OCI-LY3 (cell line): ENCODE results near the gene KRT36.

Experiments
- H2AFZ ChIP-seq: fragments of 200-600, 300-600 bp; shearing (Covaris generic); 2 replicates; pipeline ENCODE4 v1.6.0; 2014; ENCODE audit warnings: antibody characterized with exemption, low read depth, low read length
- H3K27ac ChIP-seq: fragments of 200-600, 300-600 bp; sonication (generic); 2 replicates; pipeline ENCODE4 v1.5.1; 2014; ENCODE audit warnings: mild to moderate bottlenecking, low read length, moderate library complexity, mixed read lengths
- H3K27me3 ChIP-seq: fragments of 200-600, 300-600 bp; sonication (generic); 2 replicates; pipeline ENCODE4 v1.6.1; 2014; ENCODE audit warnings: low read depth, low read length, mixed read lengths
- H3K36me3 ChIP-seq: fragments of 200-600, 300-600 bp; sonication (generic); replicated peaks from 2 replicates; pipeline ENCODE3; 2014; ENCODE audit warnings: low read depth, low read length, mixed read lengths
- H3K4me1 ChIP-seq: fragments of 300-600, 200-600 bp; sonication (generic); 2 replicates; pipeline ENCODE4 v1.6.1; 2014; ENCODE audit warnings: low read length, mixed read lengths
- H3K4me2 ChIP-seq: fragments of 200-600, 300-600 bp; sonication (generic); 2 replicates; pipeline ENCODE4 v1.6.1; 2014; ENCODE audit warnings: low read length, mixed read lengths
- H3K4me3 ChIP-seq: fragments of 300-600, 200-600 bp; sonication (generic); 2 replicates; pipeline ENCODE4 v1.5.1; 2014; ENCODE audit warnings: antibody characterized with exemption, mild to moderate bottlenecking, low read length, moderate library complexity
- H3K79me2 ChIP-seq: fragments of 300-600, 200-600 bp; shearing (Covaris generic); 2 replicates; pipeline ENCODE4 v1.6.1; 2014; ENCODE audit warnings: mild to moderate bottlenecking, low read length, mixed read lengths
- H3K9ac ChIP-seq: fragments of 300-600, 200-600 bp; shearing (Covaris generic); 2 replicates; pipeline ENCODE4 v1.6.0; 2014; ENCODE audit warnings: mild to moderate bottlenecking, low read length, moderate library complexity
- H3K9me3 ChIP-seq: fragments of 200-600, 300-600 bp; shearing (Covaris generic); 2 replicates; pipeline ENCODE4 v1.6.1; 2014; ENCODE audit warnings: low read length, mixed read lengths; ENCODE audit not compliant: insufficient read depth
- H4K20me1 ChIP-seq: fragments of 200-600, 300-600 bp; sonication (generic); 2 replicates; pipeline ENCODE4 v1.6.1; 2016; ENCODE audit warnings: low read length, mixed read lengths; ENCODE audit not compliant: insufficient read depth
- EZH2phosphoT487 ChIP-seq: fragments of 200-600 bp; shearing (Covaris generic); IDR thresholded peaks from 2 replicates; pipeline ENCODE4 v1.6.1; 2018; ENCODE audit warnings: antibody characterized with exemption, mixed run types, low read depth
- TF ChIP-seq, protein P1 (sequence below): fragments of 200-600, 300-600 bp; sonication (generic); IDR thresholded peaks from 2 replicates; pipeline ENCODE4 v1.5.1; 2014; ENCODE audit warnings: antibody characterized with exemption, low read length, low read depth

KRT36 gene

DNA sequence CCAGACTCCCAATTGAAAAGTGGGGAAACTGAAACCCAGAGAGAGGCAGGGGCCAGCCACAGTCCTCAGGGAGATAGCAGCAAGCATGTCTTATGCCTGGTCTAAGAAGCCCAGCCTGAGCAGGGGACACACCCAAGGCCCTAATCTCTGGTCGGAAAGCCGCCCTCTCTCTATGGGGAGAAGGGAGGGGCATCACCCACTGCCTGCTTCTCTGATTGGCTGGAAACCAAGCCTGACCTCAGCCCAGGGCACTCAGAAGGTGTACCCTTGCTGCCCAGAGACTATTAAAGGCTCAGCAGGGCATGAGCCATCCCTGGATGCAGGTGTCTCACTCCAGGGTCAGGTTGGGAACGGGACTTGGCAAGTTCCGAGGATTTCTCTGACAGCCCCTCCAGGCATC is 21.4 kb upstream of the KRT36 start:
- H3K4me3 ChIP-seq, result no peak overlapping the region
- no peaks in the 10 kb centered on the region for H3K79me2 ChIP-seq
- H3K27ac ChIP-seq, result no peak overlapping the region
- H3K4me2 ChIP-seq, result no peak overlapping the region
- H3K27me3 ChIP-seq, result peaks cover 9% of the 10 kb centered on the region; the same call in 1 of the 2 replicates
- H3K36me3 ChIP-seq, result no peaks in the 10 kb centered on the region
- H3K9ac ChIP-seq, result no peak overlapping the region
- TF ChIP-seq, protein P1, sequence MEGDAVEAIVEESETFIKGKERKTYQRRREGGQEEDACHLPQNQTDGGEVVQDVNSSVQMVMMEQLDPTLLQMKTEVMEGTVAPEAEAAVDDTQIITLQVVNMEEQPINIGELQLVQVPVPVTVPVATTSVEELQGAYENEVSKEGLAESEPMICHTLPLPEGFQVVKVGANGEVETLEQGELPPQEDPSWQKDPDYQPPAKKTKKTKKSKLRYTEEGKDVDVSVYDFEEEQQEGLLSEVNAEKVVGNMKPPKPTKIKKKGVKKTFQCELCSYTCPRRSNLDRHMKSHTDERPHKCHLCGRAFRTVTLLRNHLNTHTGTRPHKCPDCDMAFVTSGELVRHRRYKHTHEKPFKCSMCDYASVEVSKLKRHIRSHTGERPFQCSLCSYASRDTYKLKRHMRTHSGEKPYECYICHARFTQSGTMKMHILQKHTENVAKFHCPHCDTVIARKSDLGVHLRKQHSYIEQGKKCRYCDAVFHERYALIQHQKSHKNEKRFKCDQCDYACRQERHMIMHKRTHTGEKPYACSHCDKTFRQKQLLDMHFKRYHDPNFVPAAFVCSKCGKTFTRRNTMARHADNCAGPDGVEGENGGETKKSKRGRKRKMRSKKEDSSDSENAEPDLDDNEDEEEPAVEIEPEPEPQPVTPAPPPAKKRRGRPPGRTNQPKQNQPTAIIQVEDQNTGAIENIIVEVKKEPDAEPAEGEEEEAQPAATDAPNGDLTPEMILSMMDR, result no peak
- TF ChIP-seq EZH2phosphoT487, result no peak
- H4K20me1 ChIP-seq, result no peaks in the 10 kb centered on the region
- H3K9me3 ChIP-seq, result no peaks in the 10 kb centered on the region
- no peak overlapping the region for H2AFZ ChIP-seq
- peaks cover 3% of the 10 kb centered on the region; the same call in 1 of the 2 replicates for H3K4me1 ChIP-seq

DNA sequence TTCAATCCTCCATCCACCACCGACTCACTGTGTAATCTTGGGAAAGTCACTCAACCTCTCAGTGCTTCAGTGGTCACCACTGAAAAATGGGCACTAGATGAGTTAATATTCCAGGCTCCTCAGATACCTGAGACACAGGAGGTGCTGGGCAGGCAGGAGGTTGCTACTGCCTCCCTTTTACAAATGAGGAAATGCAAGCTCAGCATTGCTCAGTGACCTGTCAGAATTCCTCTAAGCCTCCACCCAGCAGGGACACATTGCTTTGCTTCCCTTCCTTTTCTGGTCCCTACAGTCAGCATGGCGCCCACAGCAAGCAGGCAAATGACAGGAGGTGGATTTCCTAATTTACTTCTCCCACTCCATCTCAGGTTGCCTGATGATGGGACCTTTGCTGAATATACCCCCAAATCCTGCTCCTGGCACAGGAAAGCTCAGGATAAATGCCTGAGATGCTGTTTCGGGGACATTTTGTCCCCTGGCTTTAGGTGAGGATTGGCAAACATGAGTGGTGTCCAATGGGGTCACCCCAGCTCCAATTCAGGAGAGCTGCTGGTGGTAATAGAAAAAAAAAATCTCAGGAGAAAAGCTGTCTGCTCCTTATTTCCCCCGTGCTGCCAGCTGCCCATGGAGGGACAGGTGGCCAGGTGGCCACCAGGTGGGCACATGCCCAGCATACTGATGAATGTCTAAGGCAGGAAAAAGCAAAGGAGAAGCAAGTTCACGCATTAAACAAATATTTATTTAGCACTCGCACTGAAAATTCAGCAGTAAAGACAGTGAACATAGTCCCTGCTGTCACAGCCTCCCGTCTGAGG is 20.7 kb upstream of the KRT36 start:
- no peaks in the 10 kb centered on the region for H3K79me2 ChIP-seq
- H4K20me1 ChIP-seq, result no peaks in the 10 kb centered on the region
- no peaks in the 10 kb centered on the region for H3K9me3 ChIP-seq
- H3K9ac ChIP-seq, result no peak overlapping the region
- H2AFZ ChIP-seq, result no peak overlapping the region
- H3K27ac ChIP-seq, result no peak overlapping the region
- peaks cover 9% of the 10 kb centered on the region; the same call in 1 of the 2 replicates for H3K27me3 ChIP-seq
- H3K4me2 ChIP-seq, result no peak overlapping the region
- no peak overlapping the region for H3K4me3 ChIP-seq
- H3K4me1 ChIP-seq, result peaks cover 5% of the 10 kb centered on the region; the same call in 1 of the 2 replicates
- TF ChIP-seq, protein P1, result no peak
- TF ChIP-seq EZH2phosphoT487, result no peak
- no peaks in the 10 kb centered on the region for H3K36me3 ChIP-seq

DNA sequence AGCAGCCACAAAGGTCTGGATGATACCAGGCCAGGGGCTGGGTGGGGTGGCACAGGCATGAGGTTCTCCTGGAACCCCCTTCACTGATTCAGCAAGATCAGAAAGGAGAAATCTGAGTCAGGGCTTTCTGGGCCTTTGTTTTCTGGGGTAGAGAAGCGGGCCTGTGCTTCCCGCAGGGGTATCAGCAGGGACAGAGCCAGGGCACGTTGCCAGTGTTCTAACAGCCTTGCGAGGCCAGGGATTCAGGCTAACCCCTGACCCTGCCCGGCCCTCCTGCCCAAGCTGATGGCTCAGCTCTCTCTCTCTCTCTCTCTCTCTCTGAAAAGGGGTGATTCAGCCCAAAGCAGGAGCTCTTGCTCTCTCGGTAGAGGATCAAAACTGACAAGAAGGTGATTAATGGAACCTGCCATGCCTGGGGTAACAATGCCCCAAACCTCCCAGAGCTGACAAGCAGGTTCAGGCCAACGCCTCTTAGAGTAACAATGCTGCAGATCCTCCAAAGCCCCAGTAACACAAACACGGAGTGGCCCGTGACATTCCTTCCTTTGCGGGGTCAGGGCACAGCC is 17.7 kb upstream of the KRT36 start:
- Histone ChIP-seq H3K79me2 (no peaks in the 10 kb centered on the region), H3K9me3 (no peaks in the 10 kb centered on the region), H3K4me3 (no peak overlapping the region), H2AFZ (no peak overlapping the region), H3K36me3 (no peaks in the 10 kb centered on the region), H3K27me3 (peaks cover 9% of the 10 kb centered on the region; the same call in 1 of the 2 replicates), H4K20me1 (no peaks in the 10 kb centered on the region), H3K27ac (no peak overlapping the region), H3K4me1 (peaks cover 5% of the 10 kb centered on the region; the same call in 1 of the 2 replicates), H3K9ac (no peak overlapping the region), H3K4me2 (no peak overlapping the region)
- TF ChIP-seq EZH2phosphoT487, result no peak
- TF ChIP-seq, protein P1, result no peak
